ENCODE measurements around the gene RBBP6.

DNA sequence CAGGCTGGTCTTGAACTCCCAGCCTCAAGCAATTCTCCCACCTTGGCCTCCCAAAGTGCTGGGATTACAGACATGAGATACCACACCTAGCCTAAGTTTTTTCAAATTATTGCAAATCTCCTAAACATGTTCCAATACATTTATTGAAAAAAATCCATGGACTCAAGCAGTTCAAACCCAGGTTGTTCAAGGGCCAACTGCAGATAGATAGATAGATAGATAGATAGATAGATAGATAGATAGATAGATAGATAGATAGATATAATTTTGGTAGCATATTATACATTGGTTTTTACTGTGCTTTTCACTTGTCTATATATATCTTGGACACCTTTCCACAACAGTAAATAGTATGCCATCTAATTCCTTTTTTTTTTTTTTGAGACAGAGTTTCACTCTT, 20.9 kb upstream of the RBBP6 start:
- TF ChIP-seq POLR2AphosphoS5 (IDR thresholded peaks at IDR 0.05) (no peak), POLR2A (IDR thresholded peaks at IDR 0.05) (no peak)
- TF ChIP-seq, protein P1, sequence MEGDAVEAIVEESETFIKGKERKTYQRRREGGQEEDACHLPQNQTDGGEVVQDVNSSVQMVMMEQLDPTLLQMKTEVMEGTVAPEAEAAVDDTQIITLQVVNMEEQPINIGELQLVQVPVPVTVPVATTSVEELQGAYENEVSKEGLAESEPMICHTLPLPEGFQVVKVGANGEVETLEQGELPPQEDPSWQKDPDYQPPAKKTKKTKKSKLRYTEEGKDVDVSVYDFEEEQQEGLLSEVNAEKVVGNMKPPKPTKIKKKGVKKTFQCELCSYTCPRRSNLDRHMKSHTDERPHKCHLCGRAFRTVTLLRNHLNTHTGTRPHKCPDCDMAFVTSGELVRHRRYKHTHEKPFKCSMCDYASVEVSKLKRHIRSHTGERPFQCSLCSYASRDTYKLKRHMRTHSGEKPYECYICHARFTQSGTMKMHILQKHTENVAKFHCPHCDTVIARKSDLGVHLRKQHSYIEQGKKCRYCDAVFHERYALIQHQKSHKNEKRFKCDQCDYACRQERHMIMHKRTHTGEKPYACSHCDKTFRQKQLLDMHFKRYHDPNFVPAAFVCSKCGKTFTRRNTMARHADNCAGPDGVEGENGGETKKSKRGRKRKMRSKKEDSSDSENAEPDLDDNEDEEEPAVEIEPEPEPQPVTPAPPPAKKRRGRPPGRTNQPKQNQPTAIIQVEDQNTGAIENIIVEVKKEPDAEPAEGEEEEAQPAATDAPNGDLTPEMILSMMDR (IDR thresholded peaks at IDR 0.05), result no peak

Data from prostate gland (tissue), 2 donors.